RWPE1 (cell line): ENCODE results near the gene FAM161B.
A peak's percentile ranks its signal among the peaks of the same experiment; 100 is the strongest.
"Not testable (repeated sequence)": the region's sequence is repeated elsewhere in the genome, so short reads cannot be mapped to it uniquely, and the experiment has no call there.

ENCODE experiments used
- CTCF ChIA-PET: fragments of 350-600 bp; sonication (Branson Sonifier 250); formaldehyde crosslinking; extraction: SDS; loops from one replicate; lab custom pipeline; 2021; lab: Yijun Ruan, JAX
- POLR2A ChIA-PET: fragments of 400-600 bp; formaldehyde crosslinking; extraction: SDS; loops from one replicate; lab custom pipeline; 2020; ENCODE audit warnings: antibody characterized with exemption; ENCODE audit not compliant: low non-redundant PET; lab: Yijun Ruan, JAX
- DNase-seq: peaks from one replicate; pipeline ENCODE4 v3.0.0; 2012; ENCODE audit warnings: low spot score
- H3K27ac ChIP-seq: fragments of 450-650 bp; 2 replicates; pipeline ENCODE4 v1.5.1; 2017
- CTCF ChIP-seq: fragments of 450-650 bp; conservative IDR thresholded peaks from 2 replicates; pipeline ENCODE4 v1.5.1; 2017; ENCODE audit warnings: low read depth, mild to moderate bottlenecking

Gene FAM161B

GRCh38 chr14:73895939-73896338, 54.0 kb downstream of the FAM161B start:
- ChIA-PET POLR2A (no interaction called here), CTCF (no interaction called here)
- no peak for TF ChIP-seq CTCF
- H3K27ac ChIP-seq = no peak overlapping the region
- no peak for DNase-seq

- H3K27ac ChIP-seq, POLR2A ChIA-PET, CTCF ChIA-PET, DNase-seq: not testable (repeated sequence)
Observed at GRCh38 chr14:73894180-73894687, 55.7 kb downstream of the FAM161B start.

- peak overlapping the region; percentile 63 for H3K27ac ChIP-seq
- POLR2A ChIA-PET = no interaction called here
- CTCF ChIA-PET = interaction anchor here (0.7 to 0.8 kb wide), 2 partner anchors 160 to 357 kb away, joined by 3 read pairs; no protein-coding TSS in a partner anchor
- TF ChIP-seq CTCF = no peak
- DNase-seq = no peak
Observed at GRCh38 chr14:73889376-73889775, 60.5 kb downstream of the FAM161B start.

GRCh38 chr14:73888971-73889370, 60.9 kb downstream of the FAM161B start:
- TF ChIP-seq CTCF = no peak
- H3K27ac ChIP-seq = peak overlapping the region; percentile 63
- peak; percentile 36 for DNase-seq
- ChIA-PET POLR2A (no interaction called here), CTCF (no interaction called here)

- no peak for DNase-seq
- H3K27ac ChIP-seq = no peak overlapping the region
- POLR2A ChIA-PET = no interaction called here
- TF ChIP-seq CTCF = no peak
- CTCF ChIA-PET = no interaction called here
Observed at GRCh38 chr14:73888460-73888725, 61.5 kb downstream of the FAM161B start.

- DNase-seq = peak; percentile 17
Observed at GRCh38 chr14:73887694-73888459, 62.0 kb downstream of the FAM161B start.

More at GRCh38 chr14:73887694-73888459, 62.0 kb downstream of the FAM161B start:
- ChIA-PET CTCF (interaction anchor here (0.7 kb wide), 1 partner anchor 118 kb away, joined by 3 read pairs; no protein-coding TSS in a partner anchor), POLR2A (no interaction called here)
- H3K27ac ChIP-seq = no peak overlapping the region
- no peak for TF ChIP-seq CTCF
